NCI-H345 treated with DMSO at 0.1 percent for 48 hours (cell line): Measurements from ENCODE around the gene NID1.
"Not testable (repeated sequence)": the region's sequence is repeated elsewhere in the genome, so short reads cannot be mapped to it uniquely, and the experiment has no call there.

Source experiments
- DNase-seq: peaks from one replicate; lab custom pipeline; 2025; ENCODE audit not compliant: unreplicated experiment; lab: John Stamatoyannopoulos, UW

Gene NID1

DNA sequence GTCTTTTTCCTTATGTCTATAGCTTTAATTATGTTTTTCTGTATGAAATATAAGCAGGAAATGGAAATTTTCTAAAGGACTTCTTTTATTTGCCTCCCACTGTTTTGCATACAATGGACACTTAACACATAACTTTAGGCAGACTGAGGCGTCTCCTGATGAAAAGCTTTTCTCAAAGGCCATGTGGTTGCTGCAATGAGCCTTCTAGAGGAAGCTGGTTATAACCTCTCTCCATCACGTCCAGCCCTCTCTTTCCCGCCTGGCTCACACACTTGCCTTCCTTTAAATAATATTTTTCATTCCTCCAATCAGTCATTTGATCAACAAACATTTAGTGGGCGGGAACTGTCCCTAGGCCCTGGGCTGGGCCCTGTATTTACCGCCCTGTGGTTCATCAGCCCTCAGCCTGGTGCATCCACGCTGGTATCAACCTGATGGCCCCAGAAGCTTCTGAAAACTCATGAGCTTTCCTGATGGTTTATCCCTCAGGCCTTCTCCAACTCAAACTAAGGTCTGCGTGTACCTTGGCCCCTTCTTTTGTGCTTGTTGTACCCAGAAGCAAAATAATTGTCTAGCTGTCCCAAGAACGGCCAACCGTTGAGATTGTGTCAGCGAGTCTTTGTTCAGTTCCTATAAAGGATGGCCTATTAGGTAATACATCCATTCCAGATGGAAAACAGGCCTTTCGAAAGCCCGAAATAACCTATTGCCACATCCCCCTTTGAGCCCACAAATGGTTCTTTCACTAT is 122.8 kb downstream of the NID1 start:
- DNase-seq: no peak

GRCh38 chr1:235940285-235940684 is 124.6 kb downstream of the NID1 start:
- no peak for DNase-seq

DNA sequence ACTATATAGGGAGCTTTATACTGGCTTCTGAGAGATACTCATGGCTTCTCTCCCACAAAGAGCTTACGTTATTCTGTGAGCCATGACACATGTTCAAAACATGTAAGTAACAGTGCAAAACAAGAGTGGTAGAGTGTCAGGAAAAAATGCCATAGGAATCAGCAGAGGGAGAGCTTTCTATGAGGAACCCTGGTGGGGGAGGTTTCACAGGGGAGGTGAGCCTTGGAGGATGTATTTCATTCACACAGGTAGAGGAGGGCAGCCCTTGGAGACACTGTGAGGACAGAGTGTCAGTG is 125.5 kb downstream of the NID1 start:
- no peak for DNase-seq

DNA sequence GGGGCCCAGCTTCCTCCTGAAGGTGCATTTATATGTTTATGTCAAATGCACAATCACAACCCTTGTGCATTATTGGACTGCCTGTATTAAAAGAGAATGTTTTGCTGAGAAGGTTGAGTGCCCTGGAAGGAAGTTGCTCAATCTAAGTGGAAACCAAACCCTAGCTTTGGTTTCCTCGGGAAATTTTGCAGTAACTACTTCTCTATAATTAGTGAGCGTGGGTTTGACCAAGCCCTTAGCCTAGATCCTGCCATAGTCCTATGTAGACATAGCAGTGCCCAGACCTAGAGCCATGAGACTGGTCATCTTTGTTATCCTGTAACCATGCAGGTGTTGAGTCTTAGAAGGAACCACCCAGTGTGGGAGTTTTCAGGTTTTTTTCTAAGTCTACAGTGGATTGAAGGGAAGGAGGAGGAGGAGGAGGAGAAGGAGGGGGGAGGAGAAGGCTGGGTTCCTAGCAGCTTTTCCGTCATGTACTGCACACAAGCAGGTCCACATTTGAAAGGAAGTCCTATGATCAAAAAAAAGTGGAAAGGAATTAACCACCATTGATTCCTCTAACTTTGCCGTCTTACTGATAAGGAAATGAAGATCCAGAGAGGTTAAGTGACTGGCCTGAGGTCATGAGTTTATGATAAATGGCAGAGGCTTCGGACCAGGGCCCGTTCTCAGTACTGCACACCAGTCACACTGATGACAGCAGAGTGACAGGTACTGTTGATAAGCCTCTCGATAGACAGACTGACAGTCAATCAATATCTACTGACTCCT is 126.0 kb downstream of the NID1 start:
- no peak for DNase-seq

GRCh38 chr1:235937123-235937522 is 127.8 kb downstream of the NID1 start:
- DNase-seq: no peak

- no peak for DNase-seq
Observed at GRCh38 chr1:235935235-235936225, 129.4 kb downstream of the NID1 start.

DNA sequence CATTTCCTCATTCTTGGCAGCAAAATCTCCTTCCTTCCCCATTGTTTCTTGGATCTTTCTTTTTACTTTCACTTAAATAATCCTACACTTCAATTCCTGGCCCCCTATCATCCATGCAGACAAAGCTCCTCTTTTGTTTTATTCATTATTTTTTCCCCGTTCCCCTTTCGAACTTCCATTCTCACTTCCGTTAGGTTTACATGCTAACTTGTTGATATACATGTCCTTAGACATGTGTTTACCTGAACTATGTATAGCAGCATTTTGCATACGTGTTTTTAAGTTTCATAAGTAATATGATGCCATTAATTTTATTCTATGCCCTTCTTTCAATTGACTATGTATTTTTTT is 131.1 kb downstream of the NID1 start:
- no peak for DNase-seq

DNA sequence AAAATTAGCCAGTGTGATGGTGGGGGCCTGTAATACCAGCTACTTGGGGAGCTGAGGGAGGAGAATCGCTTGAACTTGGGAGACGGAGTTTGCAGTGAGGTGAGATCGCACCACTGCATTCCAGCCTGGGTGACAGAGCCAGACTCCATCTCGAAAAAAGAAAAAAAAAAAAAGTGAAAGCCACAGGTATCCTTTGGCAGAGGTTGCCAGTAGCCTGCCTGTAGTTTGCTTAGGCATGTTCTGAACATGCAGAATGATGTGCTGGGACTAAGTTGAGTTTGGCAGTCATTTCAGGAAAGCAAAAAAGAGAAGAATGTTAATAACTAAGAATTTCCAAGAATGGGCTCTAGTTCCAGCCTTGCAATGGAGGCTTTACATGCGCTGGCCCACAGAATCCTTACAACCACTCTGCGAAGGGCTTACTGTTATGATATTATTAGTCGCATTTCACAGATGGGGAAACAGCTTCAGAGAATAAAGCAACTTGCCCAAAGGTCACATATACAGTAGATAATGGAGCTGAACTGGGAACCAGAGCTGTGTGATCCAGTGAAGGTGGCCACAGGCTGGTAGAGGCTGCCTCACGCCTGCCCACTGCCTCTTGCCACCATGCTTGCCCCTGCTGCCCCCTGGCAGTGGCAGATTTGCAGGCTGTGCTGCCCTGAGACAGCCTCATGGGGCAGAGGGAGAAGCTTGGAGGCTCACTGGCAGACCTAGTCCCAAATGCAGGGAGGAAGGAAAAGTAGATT is 131.7 kb downstream of the NID1 start:
- DNase-seq: no peak

DNA sequence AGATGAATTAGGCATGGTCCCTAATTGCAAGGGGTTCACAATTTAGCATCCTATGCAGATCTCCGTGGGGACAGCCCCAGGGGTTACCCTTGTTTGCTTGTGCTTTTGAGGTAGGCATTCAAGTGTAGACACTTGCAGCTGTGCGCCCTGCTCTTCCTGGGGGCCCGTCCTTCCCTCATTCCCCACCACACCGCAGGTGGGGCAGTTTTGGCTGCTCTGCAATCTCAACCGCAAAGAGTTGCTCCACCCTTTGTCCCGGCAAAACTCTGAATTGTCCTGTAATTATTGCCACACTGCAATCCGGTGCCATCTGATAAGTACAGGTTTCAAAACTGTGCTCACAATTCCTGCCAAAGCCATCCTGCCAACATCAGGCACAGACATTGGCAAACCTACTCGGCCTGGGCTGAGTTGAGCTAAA is 132.8 kb downstream of the NID1 start:
- DNase-seq: no peak

DNA sequence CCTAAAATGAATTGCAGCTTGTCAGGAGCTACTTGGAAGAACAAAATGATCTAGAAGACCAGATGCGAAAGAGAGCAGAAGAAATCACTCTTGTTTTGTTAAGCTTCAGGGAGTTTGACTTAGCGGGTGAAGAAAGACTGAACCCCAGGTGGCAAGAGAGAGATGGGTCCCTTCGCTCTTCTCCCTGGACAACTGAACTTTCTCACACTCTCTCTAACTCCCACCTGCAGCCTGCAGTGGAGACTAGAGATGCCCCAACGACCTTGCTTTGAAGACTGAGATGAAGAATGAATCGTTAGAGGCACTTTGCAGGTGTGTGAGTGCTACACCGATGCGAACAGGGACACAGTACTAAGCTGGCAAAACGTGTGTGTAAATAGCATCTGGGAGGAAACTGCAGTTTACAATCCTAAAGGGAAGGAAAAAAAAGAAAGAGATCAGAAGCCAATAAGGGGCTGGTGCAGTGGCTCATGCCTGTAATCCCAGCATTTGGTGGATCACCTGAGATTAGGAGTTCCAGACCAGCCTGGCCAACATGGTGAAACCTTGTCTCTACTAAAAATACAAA is 133.6 kb downstream of the NID1 start:
- DNase-seq: no peak

DNA sequence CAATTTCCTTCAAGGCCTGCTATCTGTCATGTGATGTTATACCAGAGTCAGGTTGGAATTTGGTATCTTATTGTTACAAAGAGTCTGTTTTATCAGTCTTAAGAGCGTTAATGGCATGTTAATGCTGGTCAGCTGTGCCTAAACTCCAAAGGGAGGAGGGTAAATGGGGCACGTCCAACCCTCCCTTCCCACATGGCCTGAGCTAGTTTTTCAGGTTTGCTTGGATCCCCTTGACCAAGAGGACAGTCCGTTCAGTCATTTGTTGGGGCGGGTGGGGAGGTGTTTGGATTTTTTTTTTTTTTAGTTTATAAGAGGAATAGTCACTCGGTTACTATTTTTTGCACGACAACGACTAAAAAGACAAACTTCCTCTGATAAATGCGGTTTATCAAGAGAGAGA is 134.3 kb downstream of the NID1 start:
- DNase-seq: no peak

DNA sequence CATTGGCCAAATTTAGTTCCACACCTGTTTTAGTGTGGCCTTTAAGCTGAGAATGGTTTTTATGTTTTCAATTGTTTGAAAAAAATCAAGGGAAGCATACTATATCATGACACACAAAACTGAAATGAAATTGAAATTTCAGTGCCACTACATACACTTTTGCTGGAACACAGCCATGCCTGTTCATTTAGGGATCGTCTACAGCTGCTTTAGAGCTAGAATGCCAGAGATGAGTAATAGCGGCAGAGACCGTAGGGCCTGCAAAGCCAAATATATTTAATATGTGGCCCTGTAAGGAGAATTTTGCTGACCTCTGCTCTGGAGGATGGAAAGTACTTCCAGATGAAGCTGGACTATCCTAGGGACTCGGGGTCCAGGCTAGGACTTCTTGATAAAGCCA is 135.7 kb downstream of the NID1 start:
- DNase-seq: no peak

DNA sequence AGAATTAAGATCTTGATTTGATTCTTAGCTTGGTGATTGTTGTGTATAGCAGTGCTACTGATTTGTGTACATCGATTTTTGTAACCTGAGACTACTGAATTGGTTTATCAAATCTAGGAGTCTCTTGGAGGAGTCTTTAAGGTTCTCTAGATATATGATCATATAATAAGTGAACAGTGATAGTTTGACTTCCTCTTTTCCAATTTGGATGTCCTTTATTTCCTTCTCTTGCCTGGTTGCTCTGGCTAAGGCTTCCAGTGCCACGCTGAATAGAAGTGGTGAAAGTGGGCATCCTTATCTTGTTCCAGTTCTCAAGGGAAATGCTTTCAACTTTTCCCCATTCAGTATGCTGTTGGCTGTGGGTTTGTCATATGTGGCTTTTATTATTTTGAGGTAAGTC is 136.7 kb downstream of the NID1 start:
- DNase-seq: no peak

DNA sequence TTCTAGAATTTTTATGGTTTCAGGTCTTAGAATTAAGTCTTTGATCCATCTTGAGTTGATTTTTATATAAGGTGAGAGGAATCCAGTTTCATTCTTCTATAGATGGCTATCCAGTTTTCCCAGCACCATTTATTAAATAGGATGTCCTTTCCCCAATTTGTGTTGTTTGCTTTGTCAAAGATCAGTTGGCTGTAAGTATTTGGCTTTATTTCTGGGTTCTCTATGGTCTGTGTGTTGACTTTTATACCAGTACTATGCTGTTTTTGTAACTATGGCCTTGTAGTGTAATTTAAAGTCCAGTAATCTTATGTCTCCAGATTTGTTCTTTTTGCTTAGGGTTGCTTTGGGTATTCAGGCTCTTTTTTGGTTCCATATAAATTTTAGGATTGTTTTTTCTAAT is 137.3 kb downstream of the NID1 start:
- not testable (repeated sequence) for DNase-seq
